GM18519 (cell line): ENCODE data around the gene FAM114A2.
"Not testable (repeated sequence)": the region's sequence is repeated elsewhere in the genome, so short reads cannot be mapped to it uniquely, and the experiment has no call there.

Experiments
- ATAC-seq: cut with Tn5 transposase; IDR thresholded peaks from one replicate; pipeline ENCODE4 v1.9.1; 2021; ENCODE audit warnings: mild to moderate bottlenecking, moderate library complexity; ENCODE audit not compliant: unreplicated experiment, low FRiP score

Gene FAM114A2

GRCh38 chr5:154038707-154039457, at the start of gene FAM114A2, which contains the start of gene MFAP3:
Gene FAM114A2, minus strand, starts transcription at chr5:154038910. Its CDS starts 3,957 bp downstream, at chr5:154034953.
Gene MFAP3, plus strand, starts transcription at chr5:154038967. Its CDS starts 10,756 bp downstream, at chr5:154049723.
- ATAC-seq, result peak; percentile 96

- no peak for ATAC-seq
Measured at GRCh38 chr5:154087260-154087659, 48.5 kb upstream of the FAM114A2 start.

GRCh38 chr5:154086641-154087040, 47.9 kb upstream of the FAM114A2 start:
- no peak for ATAC-seq

GRCh38 chr5:154086146-154086545, 47.4 kb upstream of the FAM114A2 start:
- no peak for ATAC-seq

GRCh38 chr5:154084062-154084639, 45.4 kb upstream of the FAM114A2 start:
- ATAC-seq, result no peak

GRCh38 chr5:154081246-154081645, 42.5 kb upstream of the FAM114A2 start:
- no peak for ATAC-seq

- ATAC-seq, result no peak
Measured at GRCh38 chr5:154078272-154078671, 39.6 kb upstream of the FAM114A2 start.

- ATAC-seq, result no peak
Measured at GRCh38 chr5:154077696-154078095, 39.0 kb upstream of the FAM114A2 start.

GRCh38 chr5:154076240-154076922, 37.7 kb upstream of the FAM114A2 start:
- no peak for ATAC-seq

GRCh38 chr5:154072414-154073171, 33.9 kb upstream of the FAM114A2 start:
- ATAC-seq, result peak; percentile 94

- no peak for ATAC-seq
Measured at GRCh38 chr5:154071799-154072413, 33.2 kb upstream of the FAM114A2 start.

- not testable (repeated sequence) for ATAC-seq
Measured at GRCh38 chr5:154069854-154070253, 31.1 kb upstream of the FAM114A2 start.

GRCh38 chr5:154065971-154066370, 27.3 kb upstream of the FAM114A2 start:
- no peak for ATAC-seq

GRCh38 chr5:154063372-154063771, 24.7 kb upstream of the FAM114A2 start:
- ATAC-seq, result no peak

- no peak for ATAC-seq
Measured at GRCh38 chr5:154060606-154061005, 21.9 kb upstream of the FAM114A2 start.

GRCh38 chr5:154059583-154059982, 20.9 kb upstream of the FAM114A2 start:
- no peak for ATAC-seq

- peak; percentile 49 for ATAC-seq
Measured at GRCh38 chr5:154059039-154059430, 20.3 kb upstream of the FAM114A2 start.

- ATAC-seq, result peak; percentile 50
Measured at GRCh38 chr5:154058055-154059038, 19.6 kb upstream of the FAM114A2 start.

- ATAC-seq, result no peak
Measured at GRCh38 chr5:154055201-154055600, 16.5 kb upstream of the FAM114A2 start.
